Activated naive CD4-positive, alpha-beta T cell treated with anti-CD3 and anti-CD28 coated beads, Interleukin-2, amount 10 ng/mL, durations not matched to agents 7 days and 5 days (primary cell): Measurements from ENCODE around the gene SGMS1.

ENCODE experiments used
- CTCF ChIA-PET: fragments of 350-600 bp; sonication (Branson Sonifier 250); formaldehyde crosslinking; loops from one replicate; lab custom pipeline; 2021; ENCODE audit warnings: antibody characterized with exemption; lab: Charles Lee
- DNase-seq: peaks from one replicate; pipeline ENCODE4 v3.0.0-alpha.2; 2020
- H3K27ac Mint-ChIP-seq: one replicate; pipeline ENCODE4 v1.8.0; 2021; ENCODE audit warnings: mild to moderate bottlenecking, moderate library complexity, mixed read lengths
- H3K27me3 Mint-ChIP-seq: one replicate; pipeline ENCODE4 v1.8.0; 2021; ENCODE audit warnings: mild to moderate bottlenecking, mixed read lengths
- H3K36me3 Mint-ChIP-seq: one replicate; pipeline ENCODE4 v1.8.0; 2021; ENCODE audit warnings: mixed read lengths
- H3K4me1 Mint-ChIP-seq: one replicate; pipeline ENCODE4 v1.8.0; 2021; ENCODE audit warnings: mixed read lengths
- H3K4me3 Mint-ChIP-seq: one replicate; pipeline ENCODE4 v1.8.0; 2021; ENCODE audit warnings: mild to moderate bottlenecking, moderate library complexity, mixed read lengths
- H3K9me3 Mint-ChIP-seq: one replicate; pipeline ENCODE4 v1.8.0; 2021; ENCODE audit warnings: mixed read lengths

SGMS1 gene

GRCh38 chr10:50593523-50594376 is 30.0 kb downstream of the SGMS1 start:
- no peak overlapping the region for H3K4me3 Mint-ChIP-seq
- no peak overlapping the region for H3K27ac Mint-ChIP-seq
- H3K9me3 Mint-ChIP-seq, result no peaks in the 10 kb centered on the region
- no peaks in the 10 kb centered on the region for H3K27me3 Mint-ChIP-seq
- peaks cover 3% of the 10 kb centered on the region for H3K36me3 Mint-ChIP-seq
- DNase-seq, result no peak
- CTCF ChIA-PET, result no interaction called here
- H3K4me1 Mint-ChIP-seq, result no peaks in the 10 kb centered on the region

- H3K27ac Mint-ChIP-seq, result no peak overlapping the region
- no peaks in the 10 kb centered on the region for H3K4me1 Mint-ChIP-seq
- no peak overlapping the region for H3K4me3 Mint-ChIP-seq
- no peak for DNase-seq
- no peaks in the 10 kb centered on the region for H3K9me3 Mint-ChIP-seq
- CTCF ChIA-PET, result no interaction called here
- peaks cover 6% of the 10 kb centered on the region for H3K36me3 Mint-ChIP-seq
- H3K27me3 Mint-ChIP-seq, result no peaks in the 10 kb centered on the region
These were observed 30.8 kb downstream of the SGMS1 start for GRCh38 chr10:50592961-50593418.

- no peaks in the 10 kb centered on the region for H3K9me3 Mint-ChIP-seq
- H3K27ac Mint-ChIP-seq, result no peak overlapping the region
These were observed 32.8 kb downstream of the SGMS1 start for GRCh38 chr10:50590935-50591334.

GRCh38 chr10:50586740-50587088 is 37.0 kb downstream of the SGMS1 start:
- H3K27ac Mint-ChIP-seq, result no peak overlapping the region
- no peaks in the 10 kb centered on the region for H3K4me1 Mint-ChIP-seq
- no peak overlapping the region for H3K4me3 Mint-ChIP-seq
- no peaks in the 10 kb centered on the region for H3K9me3 Mint-ChIP-seq
- H3K36me3 Mint-ChIP-seq, result peaks cover 13% of the 10 kb centered on the region
- no peaks in the 10 kb centered on the region for H3K27me3 Mint-ChIP-seq
- CTCF ChIA-PET, result no interaction called here
- no peak for DNase-seq

More at GRCh38 chr10:50590935-50591334, 32.8 kb downstream of the SGMS1 start:
- Mint-ChIP-seq H3K4me3 (no peak overlapping the region), H3K36me3 (peaks cover 12% of the 10 kb centered on the region), H3K27me3 (no peaks in the 10 kb centered on the region), H3K4me1 (no peaks in the 10 kb centered on the region)
- no peak for DNase-seq
- CTCF ChIA-PET, result no interaction called here

GRCh38 chr10:50585921-50586739 is 37.6 kb downstream of the SGMS1 start:
- CTCF ChIA-PET, result no interaction called here
- no peak overlapping the region for H3K27ac Mint-ChIP-seq
- H3K9me3 Mint-ChIP-seq, result no peaks in the 10 kb centered on the region
- DNase-seq, result no peak
- peaks cover 13% of the 10 kb centered on the region for H3K36me3 Mint-ChIP-seq
- no peak overlapping the region for H3K4me3 Mint-ChIP-seq
- H3K4me1 Mint-ChIP-seq, result no peaks in the 10 kb centered on the region
- no peaks in the 10 kb centered on the region for H3K27me3 Mint-ChIP-seq

- CTCF ChIA-PET, result interaction anchor here (1.3 kb wide), 1 partner anchor 11 kb away, joined by 3 read pairs; no protein-coding TSS in a partner anchor
- Mint-ChIP-seq H3K27me3 (no peaks in the 10 kb centered on the region), H3K4me1 (no peaks in the 10 kb centered on the region), H3K36me3 (peaks cover 8% of the 10 kb centered on the region), H3K4me3 (no peak overlapping the region), H3K9me3 (no peaks in the 10 kb centered on the region), H3K27ac (no peak overlapping the region)
- no peak for DNase-seq
These were observed 40.7 kb downstream of the SGMS1 start for GRCh38 chr10:50582766-50583762.

GRCh38 chr10:50582046-50582445 is 41.7 kb downstream of the SGMS1 start:
- no peak overlapping the region for H3K4me3 Mint-ChIP-seq
- H3K36me3 Mint-ChIP-seq, result peaks cover 5% of the 10 kb centered on the region
- CTCF ChIA-PET, result interaction anchor here (1.3 kb wide), 1 partner anchor 10 kb away, joined by 3 read pairs; no protein-coding TSS in a partner anchor
- no peaks in the 10 kb centered on the region for H3K4me1 Mint-ChIP-seq
- no peaks in the 10 kb centered on the region for H3K27me3 Mint-ChIP-seq
- H3K9me3 Mint-ChIP-seq, result no peaks in the 10 kb centered on the region
- DNase-seq, result no peak
- H3K27ac Mint-ChIP-seq, result no peak overlapping the region

DNA sequence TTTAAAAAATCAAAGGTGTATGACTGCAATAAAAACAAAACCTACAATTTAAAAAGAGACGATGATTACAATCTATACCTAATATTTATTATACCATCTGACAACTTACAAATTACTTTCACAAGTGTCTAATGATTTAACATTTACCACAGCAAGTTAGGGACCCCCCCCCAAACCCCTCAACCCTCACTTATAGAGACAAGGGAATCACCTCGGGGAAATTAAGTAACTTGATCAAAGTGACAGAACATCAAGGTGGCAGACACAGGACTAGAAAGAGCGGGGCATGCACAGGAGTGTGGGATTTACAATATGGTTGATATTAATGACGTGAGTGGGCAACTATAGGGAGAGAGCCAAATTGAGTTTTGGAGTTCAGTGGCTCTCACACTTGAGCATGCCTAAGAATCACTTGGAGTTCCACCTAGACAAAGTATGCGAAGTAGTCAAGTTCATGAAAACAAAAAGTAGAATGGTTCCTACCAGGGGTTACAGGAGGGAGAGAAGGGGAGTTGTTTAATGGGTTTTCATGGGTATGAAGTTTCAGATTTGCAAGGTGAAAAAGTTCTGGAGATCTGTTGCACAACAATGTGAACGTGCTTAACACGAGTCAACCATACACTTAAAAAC is 43.4 kb downstream of the SGMS1 start:
- H3K27ac Mint-ChIP-seq, result no peak overlapping the region
- no peaks in the 10 kb centered on the region for H3K4me1 Mint-ChIP-seq
- H3K27me3 Mint-ChIP-seq, result no peaks in the 10 kb centered on the region
- no peak for DNase-seq
- H3K4me3 Mint-ChIP-seq, result no peak overlapping the region
- H3K36me3 Mint-ChIP-seq, result peaks cover 2% of the 10 kb centered on the region
- CTCF ChIA-PET, result no interaction called here
- no peaks in the 10 kb centered on the region for H3K9me3 Mint-ChIP-seq

DNA sequence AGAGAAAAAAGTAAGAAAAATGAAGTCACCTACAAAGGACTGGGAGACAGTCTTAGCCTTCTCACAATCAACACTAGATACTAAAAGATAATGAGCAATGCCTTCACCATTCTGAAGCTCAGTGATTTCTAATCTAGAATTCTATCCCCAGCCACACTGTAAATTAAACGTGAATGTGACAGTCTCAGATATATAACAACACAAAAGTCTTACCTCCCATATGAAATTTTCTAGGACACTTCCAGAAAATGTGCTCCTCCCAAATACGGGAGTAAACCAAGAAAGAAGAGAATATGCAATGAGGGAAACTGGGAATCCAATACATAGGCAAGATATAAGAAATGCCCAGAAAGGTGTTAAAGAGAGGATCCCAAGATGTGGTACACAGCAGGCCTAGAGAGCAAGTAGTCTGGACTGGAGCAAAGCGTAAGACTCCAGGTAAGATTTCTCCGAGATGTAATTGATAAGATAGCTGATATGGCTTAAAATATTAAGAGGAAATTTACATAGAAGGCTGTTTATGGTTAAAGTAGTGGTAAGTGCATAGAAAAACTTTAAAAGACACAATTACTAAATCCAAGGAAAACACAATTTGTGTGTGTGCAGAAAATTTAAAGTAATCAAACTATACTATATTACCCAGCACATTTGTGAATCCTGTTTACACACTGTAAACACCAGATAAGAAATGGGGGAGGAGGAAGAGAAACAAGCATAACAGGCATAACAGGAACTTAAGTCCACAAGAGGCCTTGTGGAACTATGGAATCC is 44.1 kb downstream of the SGMS1 start:
- CTCF ChIA-PET, result no interaction called here
- no peak overlapping the region for H3K4me3 Mint-ChIP-seq
- H3K27me3 Mint-ChIP-seq, result no peaks in the 10 kb centered on the region
- H3K27ac Mint-ChIP-seq, result no peak overlapping the region
- no peaks in the 10 kb centered on the region for H3K36me3 Mint-ChIP-seq
- no peaks in the 10 kb centered on the region for H3K4me1 Mint-ChIP-seq
- H3K9me3 Mint-ChIP-seq, result no peaks in the 10 kb centered on the region
- DNase-seq, result no peak

GRCh38 chr10:50578949-50579348 is 44.8 kb downstream of the SGMS1 start:
- no peaks in the 10 kb centered on the region for H3K9me3 Mint-ChIP-seq
- H3K36me3 Mint-ChIP-seq, result no peaks in the 10 kb centered on the region
- no peak overlapping the region for H3K4me3 Mint-ChIP-seq
- no peaks in the 10 kb centered on the region for H3K27me3 Mint-ChIP-seq
- DNase-seq, result no peak
- H3K27ac Mint-ChIP-seq, result no peak overlapping the region
- H3K4me1 Mint-ChIP-seq, result no peaks in the 10 kb centered on the region
- CTCF ChIA-PET, result no interaction called here

GRCh38 chr10:50577681-50578350 is 45.9 kb downstream of the SGMS1 start:
- no peaks in the 10 kb centered on the region for H3K36me3 Mint-ChIP-seq
- no peak overlapping the region for H3K4me3 Mint-ChIP-seq
- no peaks in the 10 kb centered on the region for H3K27me3 Mint-ChIP-seq
- no peaks in the 10 kb centered on the region for H3K4me1 Mint-ChIP-seq
- CTCF ChIA-PET, result interaction anchor here (0.6 to 1.6 kb wide), 3 partner anchors 19 to 837 kb away, joined by 3 read pairs; no protein-coding TSS in a partner anchor
- no peak for DNase-seq
- H3K27ac Mint-ChIP-seq, result no peak overlapping the region
- H3K9me3 Mint-ChIP-seq, result no peaks in the 10 kb centered on the region

- H3K4me3 Mint-ChIP-seq, result no peak overlapping the region
- no peaks in the 10 kb centered on the region for H3K27me3 Mint-ChIP-seq
- H3K27ac Mint-ChIP-seq, result no peak overlapping the region
- no peak for DNase-seq
- H3K9me3 Mint-ChIP-seq, result no peaks in the 10 kb centered on the region
- CTCF ChIA-PET, result interaction anchor here (1.2 to 1.6 kb wide), 2 partner anchors 20 to 36 kb away, joined by 3 read pairs; no protein-coding TSS in a partner anchor
- no peaks in the 10 kb centered on the region for H3K36me3 Mint-ChIP-seq
- H3K4me1 Mint-ChIP-seq, result no peaks in the 10 kb centered on the region
These were observed 46.7 kb downstream of the SGMS1 start for GRCh38 chr10:50577010-50577409.
